PC-3 (cell line): Measurements from ENCODE around the gene MCRIP1.

Experiments
- EZH2phosphoT487 ChIP-seq: fragments of 300-600 bp; sonication (generic); IDR thresholded peaks from 2 replicates; pipeline ENCODE4 v1.6.1; 2018; ENCODE audit warnings: mild to moderate bottlenecking, antibody characterized with exemption, low read length, borderline replicate concordance
- TF ChIP-seq, protein P1 (sequence below): fragments of 300-600 bp; sonication (generic); conservative IDR thresholded peaks from 2 replicates; pipeline ENCODE4 v1.5.1; 2017; ENCODE audit warnings: antibody characterized with exemption, low read depth, mild to moderate bottlenecking, low read length

DNA sequence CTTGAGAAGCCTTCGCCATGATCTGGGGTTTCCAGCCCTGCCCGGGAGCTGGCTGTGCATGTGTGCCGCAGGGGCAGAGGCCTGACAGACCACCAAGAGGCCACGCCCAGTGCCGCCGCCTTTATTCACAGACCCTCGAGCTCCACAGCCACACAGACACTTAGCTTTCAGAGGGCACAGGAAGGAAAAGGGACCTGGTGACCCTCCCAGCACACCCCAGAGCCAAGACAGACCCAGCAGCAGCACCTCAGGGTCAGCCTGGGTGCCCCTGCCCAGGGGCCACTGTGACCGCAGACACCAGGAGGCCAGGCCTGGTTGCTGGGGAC is 10.8 kb downstream of the MCRIP1 start:
- TF ChIP-seq, protein P1, sequence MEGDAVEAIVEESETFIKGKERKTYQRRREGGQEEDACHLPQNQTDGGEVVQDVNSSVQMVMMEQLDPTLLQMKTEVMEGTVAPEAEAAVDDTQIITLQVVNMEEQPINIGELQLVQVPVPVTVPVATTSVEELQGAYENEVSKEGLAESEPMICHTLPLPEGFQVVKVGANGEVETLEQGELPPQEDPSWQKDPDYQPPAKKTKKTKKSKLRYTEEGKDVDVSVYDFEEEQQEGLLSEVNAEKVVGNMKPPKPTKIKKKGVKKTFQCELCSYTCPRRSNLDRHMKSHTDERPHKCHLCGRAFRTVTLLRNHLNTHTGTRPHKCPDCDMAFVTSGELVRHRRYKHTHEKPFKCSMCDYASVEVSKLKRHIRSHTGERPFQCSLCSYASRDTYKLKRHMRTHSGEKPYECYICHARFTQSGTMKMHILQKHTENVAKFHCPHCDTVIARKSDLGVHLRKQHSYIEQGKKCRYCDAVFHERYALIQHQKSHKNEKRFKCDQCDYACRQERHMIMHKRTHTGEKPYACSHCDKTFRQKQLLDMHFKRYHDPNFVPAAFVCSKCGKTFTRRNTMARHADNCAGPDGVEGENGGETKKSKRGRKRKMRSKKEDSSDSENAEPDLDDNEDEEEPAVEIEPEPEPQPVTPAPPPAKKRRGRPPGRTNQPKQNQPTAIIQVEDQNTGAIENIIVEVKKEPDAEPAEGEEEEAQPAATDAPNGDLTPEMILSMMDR, result no peak
- no peak for TF ChIP-seq EZH2phosphoT487
